Activated T-helper 17 cell treated with anti-CD3 and anti-CD28 coated beads, Interleukin-2, amount 50 U/mL, for 72 hours (primary cell): ENCODE data around the gene RPRD1B. TPM values are rescaled to one million over a fixed set of nuclear protein-coding genes. Genes with fewer than 3 reads are reported as not detected.

Source experiments
- ATAC-seq: fragments of 150-1000 bp; cut with Tn5 transposase; replicated peaks from 2 replicates; pipeline ENCODE4 v1.10.0; 2021; ENCODE audit warnings: mild to moderate bottlenecking, moderate library complexity
- H3K27ac Mint-ChIP-seq: one replicate; pipeline ENCODE4 v1.8.0; 2022; ENCODE audit warnings: mixed read lengths
- H3K27me3 Mint-ChIP-seq: one replicate; pipeline ENCODE4 v1.8.0; 2022; ENCODE audit warnings: mixed read lengths
- H3K36me3 Mint-ChIP-seq: one replicate; pipeline ENCODE4 v1.8.0; 2022; ENCODE audit warnings: low read depth, mild to moderate bottlenecking, mixed read lengths
- H3K4me1 Mint-ChIP-seq: one replicate; pipeline ENCODE4 v1.8.0; 2022; ENCODE audit warnings: mixed read lengths
- H3K4me3 Mint-ChIP-seq: one replicate; pipeline ENCODE4 v1.8.0; 2022; ENCODE audit warnings: mild to moderate bottlenecking, mixed read lengths
- H3K9me3 Mint-ChIP-seq: one replicate; pipeline ENCODE4 v1.8.0; 2022; ENCODE audit warnings: mixed read lengths
- total RNA-seq, 2 donors: library from RNA; stranded (reverse); gene quantifications; one replicate each; pipeline ENCODE4 v1.2.3, GENCODE V29; 2022

RPRD1B gene
- total RNA-seq, 2 donors from 2014 or later = 37.9 to 46.0 TPM

GRCh38 chr20:38065764-38066375 is 32.3 kb downstream of the RPRD1B start:
- no peaks in the 10 kb centered on the region for H3K27me3 Mint-ChIP-seq
- no peak for ATAC-seq
- no peak overlapping the region for H3K27ac Mint-ChIP-seq
- no peaks in the 10 kb centered on the region for H3K4me1 Mint-ChIP-seq
- H3K4me3 Mint-ChIP-seq = no peak overlapping the region
- no peaks in the 10 kb centered on the region for H3K36me3 Mint-ChIP-seq
- H3K9me3 Mint-ChIP-seq = no peaks in the 10 kb centered on the region

- H3K4me3 Mint-ChIP-seq = no peak overlapping the region
- no peaks in the 10 kb centered on the region for H3K4me1 Mint-ChIP-seq
- no peaks in the 10 kb centered on the region for H3K9me3 Mint-ChIP-seq
- no peaks in the 10 kb centered on the region for H3K27me3 Mint-ChIP-seq
- no peak overlapping the region for H3K27ac Mint-ChIP-seq
- no peak for ATAC-seq
- no peaks in the 10 kb centered on the region for H3K36me3 Mint-ChIP-seq
These were observed 33.6 kb downstream of the RPRD1B start for GRCh38 chr20:38066969-38067716.

GRCh38 chr20:38067717-38068365 is 34.3 kb downstream of the RPRD1B start:
- Mint-ChIP-seq H3K27me3 (no peaks in the 10 kb centered on the region), H3K4me1 (no peaks in the 10 kb centered on the region), H3K9me3 (no peaks in the 10 kb centered on the region), H3K27ac (no peak overlapping the region), H3K4me3 (no peak overlapping the region), H3K36me3 (no peaks in the 10 kb centered on the region)
- no peak for ATAC-seq

- Mint-ChIP-seq H3K4me1 (peaks cover 9% of the 10 kb centered on the region), H3K27ac (peak overlapping the region; percentile 10), H3K27me3 (no peaks in the 10 kb centered on the region), H3K36me3 (peaks cover 46% of the 10 kb centered on the region), H3K4me3 (no peak overlapping the region), H3K9me3 (no peaks in the 10 kb centered on the region)
- no peak for ATAC-seq
These were observed 39.4 kb downstream of the RPRD1B start for GRCh38 chr20:38072898-38073297.

- peak; percentile 54 for ATAC-seq
- Mint-ChIP-seq H3K4me3 (no peak overlapping the region), H3K27ac (peak overlapping the region; percentile 10), H3K9me3 (no peaks in the 10 kb centered on the region), H3K36me3 (peaks cover 52% of the 10 kb centered on the region), H3K27me3 (no peaks in the 10 kb centered on the region), H3K4me1 (peaks cover 9% of the 10 kb centered on the region)
These were observed 39.9 kb downstream of the RPRD1B start for GRCh38 chr20:38073307-38074071.

- Mint-ChIP-seq H3K27me3 (no peaks in the 10 kb centered on the region), H3K4me1 (peaks cover 15% of the 10 kb centered on the region), H3K4me3 (no peak overlapping the region), H3K9me3 (peaks cover 3% of the 10 kb centered on the region), H3K27ac (peak overlapping the region; percentile 38), H3K36me3 (peaks cover 70% of the 10 kb centered on the region)
- no peak for ATAC-seq
These were observed 41.8 kb downstream of the RPRD1B start for GRCh38 chr20:38075161-38075998.

GRCh38 chr20:38076548-38076947 is 43.0 kb downstream of the RPRD1B start:
- Mint-ChIP-seq H3K4me3 (no peak overlapping the region), H3K36me3 (peaks cover 82% of the 10 kb centered on the region), H3K27ac (no peak overlapping the region), H3K4me1 (peaks cover 16% of the 10 kb centered on the region), H3K9me3 (peaks cover 3% of the 10 kb centered on the region), H3K27me3 (no peaks in the 10 kb centered on the region)
- no peak for ATAC-seq

GRCh38 chr20:38078084-38078483 is 44.5 kb downstream of the RPRD1B start:
- Mint-ChIP-seq H3K27ac (no peak overlapping the region), H3K4me3 (no peak overlapping the region), H3K4me1 (peaks cover 18% of the 10 kb centered on the region), H3K27me3 (no peaks in the 10 kb centered on the region), H3K36me3 (peaks cover 97% of the 10 kb centered on the region), H3K9me3 (peaks cover 3% of the 10 kb centered on the region)
- no peak for ATAC-seq

GRCh38 chr20:38079353-38079752 is 45.8 kb downstream of the RPRD1B start:
- peaks cover 3% of the 10 kb centered on the region for H3K9me3 Mint-ChIP-seq
- peaks cover 13% of the 10 kb centered on the region for H3K4me1 Mint-ChIP-seq
- peak overlapping the region; percentile 50 for H3K27ac Mint-ChIP-seq
- peaks cover 100% of the 10 kb centered on the region for H3K36me3 Mint-ChIP-seq
- ATAC-seq = no peak
- H3K4me3 Mint-ChIP-seq = no peak overlapping the region
- H3K27me3 Mint-ChIP-seq = no peaks in the 10 kb centered on the region

GRCh38 chr20:38081575-38081974 is 48.0 kb downstream of the RPRD1B start:
- no peak for ATAC-seq
- peaks cover 3% of the 10 kb centered on the region for H3K9me3 Mint-ChIP-seq
- H3K27ac Mint-ChIP-seq = no peak overlapping the region
- no peak overlapping the region for H3K4me3 Mint-ChIP-seq
- H3K36me3 Mint-ChIP-seq = peaks cover 100% of the 10 kb centered on the region
- no peaks in the 10 kb centered on the region for H3K27me3 Mint-ChIP-seq
- peaks cover 9% of the 10 kb centered on the region for H3K4me1 Mint-ChIP-seq

GRCh38 chr20:38082894-38083293 is 49.3 kb downstream of the RPRD1B start:
- no peak overlapping the region for H3K4me3 Mint-ChIP-seq
- peaks cover 100% of the 10 kb centered on the region for H3K36me3 Mint-ChIP-seq
- peaks cover 9% of the 10 kb centered on the region for H3K4me1 Mint-ChIP-seq
- H3K27ac Mint-ChIP-seq = peak overlapping the region; percentile 25
- no peak for ATAC-seq
- peaks cover 3% of the 10 kb centered on the region for H3K9me3 Mint-ChIP-seq
- no peaks in the 10 kb centered on the region for H3K27me3 Mint-ChIP-seq

GRCh38 chr20:38083338-38084048 is 49.9 kb downstream of the RPRD1B start:
- Mint-ChIP-seq H3K4me1 (peaks cover 9% of the 10 kb centered on the region), H3K9me3 (peaks cover 3% of the 10 kb centered on the region), H3K27me3 (no peaks in the 10 kb centered on the region), H3K27ac (no peak overlapping the region), H3K4me3 (no peak overlapping the region), H3K36me3 (peaks cover 100% of the 10 kb centered on the region)
- no peak for ATAC-seq

- Mint-ChIP-seq H3K27me3 (no peaks in the 10 kb centered on the region), H3K9me3 (peaks cover under 1% of the 10 kb centered on the region), H3K36me3 (peaks cover 100% of the 10 kb centered on the region), H3K27ac (no peak overlapping the region), H3K4me1 (peaks cover 9% of the 10 kb centered on the region), H3K4me3 (no peak overlapping the region)
- no peak for ATAC-seq
These were observed 50.9 kb downstream of the RPRD1B start for GRCh38 chr20:38084425-38084951.
